PC-3 (cell line): ENCODE results near the gene LRRC10. TPM values are rescaled to one million over a fixed set of nuclear protein-coding genes. Genes with fewer than 3 reads are reported as not detected.

ENCODE experiments used
- microRNA-seq: library from miRNA; unstranded; fragments of <30 nt; microRNA quantifications from one replicate; pipeline ENCODE4 v1.1.0, GENCODE V29; 2020; ENCODE audit not compliant: unreplicated experiment
- total RNA-seq: library from RNA; depleted of rRNA; stranded (reverse); fragments of >200 nt; gene quantifications from 2 replicates; pipeline ENCODE4 v1.2.3, GENCODE V29; 2014; rRNA removed

Gene LRRC10
- total RNA-seq, 1 experiment from 2014 or later = not detected

Small RNA genes lying within 50 kb of the gene (microRNA-seq; reads per million reads assigned to microRNA genes)
- not detected for gene MIR3913-1
- not detected for gene MIR3913-2

Other genes with a start within 250 kb of the LRRC10 start
- 17.6 and 35.0 TPM in 2 replicates for gene FRS2, start 140.5 kb downstream of the LRRC10 start, total RNA-seq
- 306 and 345 TPM in 2 replicates for gene CCT2, start 25.4 kb downstream of the LRRC10 start, total RNA-seq
- gene BEST3, start 88.4 kb upstream of the LRRC10 start, total RNA-seq = 0.55 TPM in 1 of 2 replicates, not detected in the other
- gene RAB3IP, start 128.0 kb upstream of the LRRC10 start, total RNA-seq = 22.2 and 28.6 TPM in 2 replicates
- gene MYRFL, start 214.3 kb upstream of the LRRC10 start, total RNA-seq = not detected in 2 replicates